Measurements from ENCODE around the gene GTF2F1. TPM values are rescaled to one million over a fixed set of nuclear protein-coding genes. Genes with fewer than 3 reads are reported as not detected.

Gene GTF2F1
- total RNA-seq, 3 donors from 2014 or later: 46.7 to 51.0 (median 48.5) TPM

DNA sequence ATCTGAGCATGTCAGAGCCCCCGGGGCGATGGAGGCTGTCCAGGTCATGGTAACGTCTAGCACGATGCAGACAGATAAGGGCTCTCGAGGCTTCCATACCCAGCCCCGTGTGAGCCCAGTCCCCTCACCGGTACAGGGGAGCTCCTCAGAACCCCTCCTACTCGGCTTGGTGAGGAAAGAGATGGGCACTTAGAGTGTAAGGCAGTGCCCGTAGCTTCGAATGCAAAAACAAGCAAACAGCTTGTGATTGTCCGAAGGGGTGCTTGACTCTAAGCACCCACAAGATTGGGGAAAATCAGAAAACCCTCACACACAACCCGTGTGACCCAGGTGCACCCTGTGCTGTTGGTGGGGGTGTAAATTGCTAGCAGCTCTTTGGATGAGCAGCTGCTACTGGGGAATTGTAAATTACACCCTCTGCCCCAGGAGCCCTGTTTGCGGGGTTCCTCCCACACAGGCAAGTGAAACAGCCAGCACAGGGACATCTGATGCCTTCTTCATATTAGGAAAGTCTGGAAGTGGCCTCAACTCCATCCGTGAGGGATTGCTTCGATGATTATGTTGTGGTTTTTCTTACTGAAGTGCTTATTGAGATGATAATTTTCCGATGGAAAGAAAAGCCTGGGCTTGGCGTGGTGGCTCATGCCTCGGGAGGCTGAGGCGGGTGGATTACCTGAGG lies 16.3 kb downstream of the GTF2F1 start:
- H3K4me3 ChIP-seq: no peak overlapping the region
- H3K4me1 ChIP-seq: peaks cover 0 to 6% of the 10 kb centered on the region in 2 donors
- no peaks in the 10 kb centered on the region for H3K27me3 ChIP-seq
- H3K36me3 ChIP-seq: peaks cover 20% of the 10 kb centered on the region
- intact Hi-C loops (cut with DNase I; ENCODE audit: low total_unique reads): no loop called here
- DNase-seq (ENCODE audit: low spot score in 2 of 2): no peak
- H3K9me3 ChIP-seq: no peaks in the 10 kb centered on the region
- H3K27ac ChIP-seq: peak overlapping the region in 1 of 2 donors; percentile 9
- TF ChIP-seq POLR2A (IDR thresholded peaks at IDR 0.05) (no peak), POLR2AphosphoS5 (IDR thresholded peaks at IDR 0.05) (no peak)
- TF ChIP-seq, protein P1, sequence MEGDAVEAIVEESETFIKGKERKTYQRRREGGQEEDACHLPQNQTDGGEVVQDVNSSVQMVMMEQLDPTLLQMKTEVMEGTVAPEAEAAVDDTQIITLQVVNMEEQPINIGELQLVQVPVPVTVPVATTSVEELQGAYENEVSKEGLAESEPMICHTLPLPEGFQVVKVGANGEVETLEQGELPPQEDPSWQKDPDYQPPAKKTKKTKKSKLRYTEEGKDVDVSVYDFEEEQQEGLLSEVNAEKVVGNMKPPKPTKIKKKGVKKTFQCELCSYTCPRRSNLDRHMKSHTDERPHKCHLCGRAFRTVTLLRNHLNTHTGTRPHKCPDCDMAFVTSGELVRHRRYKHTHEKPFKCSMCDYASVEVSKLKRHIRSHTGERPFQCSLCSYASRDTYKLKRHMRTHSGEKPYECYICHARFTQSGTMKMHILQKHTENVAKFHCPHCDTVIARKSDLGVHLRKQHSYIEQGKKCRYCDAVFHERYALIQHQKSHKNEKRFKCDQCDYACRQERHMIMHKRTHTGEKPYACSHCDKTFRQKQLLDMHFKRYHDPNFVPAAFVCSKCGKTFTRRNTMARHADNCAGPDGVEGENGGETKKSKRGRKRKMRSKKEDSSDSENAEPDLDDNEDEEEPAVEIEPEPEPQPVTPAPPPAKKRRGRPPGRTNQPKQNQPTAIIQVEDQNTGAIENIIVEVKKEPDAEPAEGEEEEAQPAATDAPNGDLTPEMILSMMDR (IDR thresholded peaks at IDR 0.05): no peak

DNA sequence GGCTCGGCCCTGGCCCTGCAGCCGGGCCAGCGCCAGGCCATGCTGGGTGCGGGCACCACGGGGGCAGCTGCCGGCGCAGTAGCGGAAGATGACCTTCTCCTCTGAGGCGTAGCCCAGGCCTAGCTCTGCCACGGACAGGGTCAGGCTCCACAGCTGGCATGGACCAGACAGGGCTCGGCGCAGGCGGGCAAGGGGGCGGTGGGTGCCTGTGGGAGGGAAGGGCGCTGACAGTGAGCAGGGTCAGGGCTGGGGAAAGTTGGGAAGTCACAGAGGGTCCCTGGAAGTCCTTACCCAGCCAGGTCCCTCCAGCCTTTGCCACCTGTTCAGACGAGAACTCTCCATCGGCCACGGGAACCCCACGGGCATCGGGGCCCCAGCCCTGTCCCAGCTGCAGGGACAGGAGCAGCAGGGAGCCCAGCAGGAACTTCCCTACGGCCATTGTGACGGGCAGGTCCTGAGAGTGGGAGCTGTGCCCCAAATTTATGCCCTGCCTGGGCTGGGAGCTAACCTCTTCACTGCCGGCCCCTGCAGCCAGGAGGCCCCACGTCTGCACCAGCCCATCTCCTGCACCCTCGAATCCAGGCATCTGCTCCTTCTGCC lies 17.5 kb downstream of the GTF2F1 start, which contains the start of gene PSPN:
PSPN (minus strand) TSS at position 523 of the 600 bp plus-strand sequence; CDS start at position 439, 84 bp downstream.
- peaks cover 0 to 6% of the 10 kb centered on the region in 2 donors for H3K4me1 ChIP-seq
- peak within 1 kb of the TSS in 1 of 2 donors; percentile 98 for H3K27ac ChIP-seq
- no peaks in the 10 kb centered on the region for H3K9me3 ChIP-seq
- H3K36me3 ChIP-seq: peaks cover 10% of the 10 kb centered on the region
- DNase-seq (ENCODE audit: low spot score in 2 of 2): no peak
- TF ChIP-seq POLR2A (IDR thresholded peaks at IDR 0.05): no peak
- no peak for TF ChIP-seq POLR2AphosphoS5 (IDR thresholded peaks at IDR 0.05)
- TF ChIP-seq, protein P1 (IDR thresholded peaks at IDR 0.05): no peak
- intact Hi-C loops (cut with DNase I; ENCODE audit: low total_unique reads): no loop called here
- H3K27me3 ChIP-seq: no peaks in the 10 kb centered on the region
- no peak within 1 kb of the TSS for H3K4me3 ChIP-seq

DNA sequence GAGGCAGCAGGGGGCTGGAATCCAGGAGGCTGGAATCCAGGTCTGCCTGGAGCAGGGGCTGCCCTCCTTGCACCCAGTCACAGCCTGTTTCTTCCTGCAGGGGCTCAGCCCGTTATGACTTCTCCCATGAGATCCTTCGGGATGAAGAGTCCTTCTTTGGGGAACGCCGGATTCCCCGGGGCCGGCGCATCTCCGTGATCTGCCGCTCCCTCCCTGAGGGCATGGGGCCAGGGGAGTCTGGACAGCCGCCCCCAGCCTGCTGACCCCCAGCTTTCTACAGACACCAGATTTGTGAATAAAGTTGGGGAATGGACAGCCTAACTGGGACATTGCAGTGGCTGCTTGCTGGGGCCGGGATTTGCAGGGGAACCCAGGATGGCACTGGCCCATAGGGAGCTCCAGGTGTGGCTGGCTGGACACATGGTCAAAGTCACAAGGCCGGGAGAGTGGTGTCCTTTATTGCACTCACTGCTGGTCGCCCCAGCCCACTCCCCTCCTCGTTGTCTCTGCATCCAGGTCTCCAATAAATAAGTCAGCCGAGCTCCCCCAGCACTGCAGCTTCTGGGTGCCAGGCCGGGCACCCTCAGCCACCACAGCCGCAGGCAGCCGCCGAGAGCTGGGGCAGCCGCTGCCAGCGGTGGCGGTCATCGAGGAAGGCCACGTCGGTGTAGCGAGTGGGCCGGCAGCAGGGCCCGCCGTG lies 18.1 kb downstream of the GTF2F1 start:
- TF ChIP-seq POLR2A (IDR thresholded peaks at IDR 0.05): no peak
- no peak for TF ChIP-seq POLR2AphosphoS5 (IDR thresholded peaks at IDR 0.05)
- TF ChIP-seq, protein P1 (IDR thresholded peaks at IDR 0.05): no peak
- peak overlapping the region in 1 of 2 donors; percentile 98 for H3K27ac ChIP-seq
- H3K4me1 ChIP-seq: peaks cover 0 to 6% of the 10 kb centered on the region in 2 donors

DNA sequence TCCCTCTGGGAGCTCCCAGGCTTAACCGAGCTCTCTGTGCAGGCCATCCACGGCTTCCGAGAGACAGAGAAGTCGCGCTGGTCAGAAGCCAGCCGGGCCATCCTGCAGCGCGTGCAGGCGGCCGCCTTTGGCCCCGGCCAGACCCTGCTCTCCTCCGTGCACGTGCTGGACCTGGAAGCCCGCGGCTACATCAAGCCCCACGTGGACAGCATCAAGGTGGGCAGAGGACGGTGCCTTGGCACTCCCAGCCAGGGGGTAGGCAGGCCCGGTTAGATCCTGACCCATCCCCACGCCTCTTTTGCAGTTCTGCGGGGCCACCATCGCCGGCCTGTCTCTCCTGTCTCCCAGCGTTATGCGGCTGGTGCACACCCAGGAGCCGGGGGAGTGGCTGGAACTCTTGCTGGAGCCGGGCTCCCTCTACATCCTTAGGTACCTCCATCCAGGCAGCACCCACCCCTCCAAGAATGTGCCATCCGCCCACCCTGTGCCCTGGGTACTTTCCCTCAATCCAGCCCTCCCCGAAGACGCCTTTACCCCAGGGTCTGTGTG lies 18.7 kb downstream of the GTF2F1 start:
- intact Hi-C loops (cut with DNase I; ENCODE audit: low total_unique reads): no loop called here

More for the DNA sequence above, 18.1 kb downstream of the GTF2F1 start:
- intact Hi-C loops (cut with DNase I; ENCODE audit: low total_unique reads): no loop called here
- DNase-seq (ENCODE audit: low spot score in 2 of 2): no peak
- H3K4me3 ChIP-seq: peak overlapping the region in 1 of 3 donors; percentile 86
- no peaks in the 10 kb centered on the region for H3K27me3 ChIP-seq
- no peaks in the 10 kb centered on the region for H3K9me3 ChIP-seq
- peaks cover 3% of the 10 kb centered on the region for H3K36me3 ChIP-seq

More for the DNA sequence above, 18.7 kb downstream of the GTF2F1 start:
- TF ChIP-seq POLR2AphosphoS5 (IDR thresholded peaks at IDR 0.05): no peak
- TF ChIP-seq, protein P1 (IDR thresholded peaks at IDR 0.05): no peak
- no peak for TF ChIP-seq POLR2A (IDR thresholded peaks at IDR 0.05)
- Histone ChIP-seq H3K27me3 (no peaks in the 10 kb centered on the region), H3K9me3 (no peaks in the 10 kb centered on the region), H3K4me1 (peaks cover 0 to 6% of the 10 kb centered on the region in 2 donors), H3K4me3 (peak overlapping the region in 2 of 3 donors; percentile 84 to 86), H3K27ac (peak overlapping the region; percentile 96 to 98), H3K36me3 (no peaks in the 10 kb centered on the region)
- no peak for DNase-seq (ENCODE audit: low spot score in 2 of 2)

Data from breast epithelium (tissue), 4 donors.